Erythroblast (primary cell): ENCODE results near the gene GTF2H3.

Source experiments
- GATA1 ChIP-seq: IDR thresholded peaks from 2 replicates; pipeline ENCODE4 v1.6.1; 2011; ENCODE audit warnings: low read depth, mild to moderate bottlenecking, control low read depth, low read length, moderate library complexity
- POLR2A ChIP-seq: IDR thresholded peaks from 2 replicates; pipeline ENCODE4 v1.6.1; 2011; ENCODE audit warnings: mild to moderate bottlenecking, low read length

GRCh38 chr12:123614110-123614509 lies 19.5 kb upstream of the GTF2H3 start:
- TF ChIP-seq POLR2A: no peak
- no peak for TF ChIP-seq GATA1
